ENCODE measurements around the gene VSTM1.

DNA sequence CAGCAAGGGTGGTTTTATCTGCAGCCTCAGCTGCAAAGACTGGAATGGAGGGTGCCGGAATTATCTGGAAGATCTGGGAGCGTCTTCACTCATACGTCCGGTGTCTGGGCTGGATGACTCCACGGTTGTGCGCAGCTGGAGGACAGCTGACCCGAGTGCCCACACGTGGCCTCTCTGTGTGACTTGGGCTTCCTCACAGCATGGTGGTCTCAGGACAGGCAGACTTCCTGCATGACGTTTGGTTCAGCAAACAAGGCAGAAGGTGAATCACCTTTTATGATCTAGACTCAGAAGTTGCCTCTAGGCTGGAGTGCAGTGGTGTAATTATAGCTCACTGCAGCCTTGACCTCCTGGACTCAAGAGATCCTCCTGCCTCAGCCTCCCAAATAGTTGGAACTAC, 39.0 kb downstream of the VSTM1 start:
- TF ChIP-seq, protein P1, sequence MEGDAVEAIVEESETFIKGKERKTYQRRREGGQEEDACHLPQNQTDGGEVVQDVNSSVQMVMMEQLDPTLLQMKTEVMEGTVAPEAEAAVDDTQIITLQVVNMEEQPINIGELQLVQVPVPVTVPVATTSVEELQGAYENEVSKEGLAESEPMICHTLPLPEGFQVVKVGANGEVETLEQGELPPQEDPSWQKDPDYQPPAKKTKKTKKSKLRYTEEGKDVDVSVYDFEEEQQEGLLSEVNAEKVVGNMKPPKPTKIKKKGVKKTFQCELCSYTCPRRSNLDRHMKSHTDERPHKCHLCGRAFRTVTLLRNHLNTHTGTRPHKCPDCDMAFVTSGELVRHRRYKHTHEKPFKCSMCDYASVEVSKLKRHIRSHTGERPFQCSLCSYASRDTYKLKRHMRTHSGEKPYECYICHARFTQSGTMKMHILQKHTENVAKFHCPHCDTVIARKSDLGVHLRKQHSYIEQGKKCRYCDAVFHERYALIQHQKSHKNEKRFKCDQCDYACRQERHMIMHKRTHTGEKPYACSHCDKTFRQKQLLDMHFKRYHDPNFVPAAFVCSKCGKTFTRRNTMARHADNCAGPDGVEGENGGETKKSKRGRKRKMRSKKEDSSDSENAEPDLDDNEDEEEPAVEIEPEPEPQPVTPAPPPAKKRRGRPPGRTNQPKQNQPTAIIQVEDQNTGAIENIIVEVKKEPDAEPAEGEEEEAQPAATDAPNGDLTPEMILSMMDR (IDR thresholded peaks at IDR 0.05): no peak
- no peak for TF ChIP-seq POLR2A (IDR thresholded peaks at IDR 0.05)

Data from esophagus squamous epithelium (tissue), 4 donors.